Right ventricle myocardium inferior (tissue), 1 donor: ENCODE data around the gene B4GALNT4. TPM values are rescaled to one million over a fixed set of nuclear protein-coding genes. Genes with fewer than 3 reads are reported as not detected.
"Not testable (repeated sequence)": the region's sequence is repeated elsewhere in the genome, so short reads cannot be mapped to it uniquely, and the experiment has no call there.

Experiments used
- ATAC-seq: fragments of 200-7000 bp; cut with Tn5 transposase; one replicate; pipeline ENCODE4 v1.9.1; 2020; ENCODE audit warnings: mild to moderate bottlenecking, moderate library complexity
- DNase-seq: peaks from one replicate; pipeline ENCODE4 v3.0.0; 2021; ENCODE audit errors: missing footprints
- intact Hi-C: fragments of 100-400 bp; cut with DNase I; formaldehyde crosslinking; loops from one replicate; pipeline ENCODE4 v1.11.0; 2022
- long read RNA-seq: library from polyadenylated mRNA; unstranded; transcript quantifications from one replicate; pipeline ENCODE4 v2.0.0, GENCODE V29; 2021
- total RNA-seq: library from RNA; stranded (reverse); fragmentation: NEBNext Ultra II Directional; extraction: Animal tissue kit (Norgen Biotek cat#: 25700); gene quantifications from one replicate; pipeline ENCODE4 v1.2.1, GENCODE V29; 2021
- donor health status: DM: no; HTN: yes; CAD: no; lungs with severe emphysema.

B4GALNT4 gene
- 0.54 TPM for total RNA-seq
- long read RNA-seq, partial matches to known transcripts = 1 of 2 reads
- long read RNA-seq, other reads (novel, unspliced or antisense) = 1 of 2 reads

DNA sequence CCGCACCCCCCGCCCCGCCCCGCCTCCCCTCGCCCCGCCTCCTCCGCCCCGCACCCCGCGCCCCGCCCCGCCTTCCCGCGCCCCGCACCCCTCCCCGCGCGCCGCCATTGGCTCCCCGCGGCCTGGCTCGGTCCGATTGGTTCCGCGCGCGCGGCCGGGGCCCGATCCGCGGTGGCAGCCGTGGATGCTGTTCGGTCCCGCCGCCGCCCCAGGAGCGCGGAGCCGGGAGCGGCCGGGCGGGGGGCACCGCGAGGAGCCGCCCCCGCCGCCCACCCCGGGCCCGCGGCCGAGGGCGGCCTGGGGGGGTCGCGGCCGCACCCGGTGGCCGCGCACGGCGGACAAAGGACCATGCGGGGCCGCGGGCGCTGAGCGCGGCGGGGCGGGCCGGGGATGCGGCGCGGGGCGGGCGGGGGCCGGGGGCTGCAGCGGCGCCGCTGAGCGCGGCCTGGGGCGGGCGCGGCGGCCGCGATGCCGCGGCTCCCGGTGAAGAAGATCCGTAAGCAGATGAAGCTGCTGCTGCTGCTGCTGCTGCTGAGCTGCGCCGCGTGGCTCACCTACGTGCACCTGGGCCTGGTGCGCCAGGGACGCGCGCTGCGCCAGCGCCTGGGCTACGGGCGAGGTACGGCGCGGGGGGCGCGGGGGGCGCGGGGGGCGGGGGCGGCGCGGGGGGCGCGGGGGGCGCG is at the start of gene B4GALNT4:
TSS of gene B4GALNT4 (plus strand) at position 164 of the 683 bp plus-strand sequence. CDS start at position 469, 305 bp downstream.
- DNase-seq (peak; percentile 39), ATAC-seq (no peak)
- intact Hi-C loops = no loop called here

DNA sequence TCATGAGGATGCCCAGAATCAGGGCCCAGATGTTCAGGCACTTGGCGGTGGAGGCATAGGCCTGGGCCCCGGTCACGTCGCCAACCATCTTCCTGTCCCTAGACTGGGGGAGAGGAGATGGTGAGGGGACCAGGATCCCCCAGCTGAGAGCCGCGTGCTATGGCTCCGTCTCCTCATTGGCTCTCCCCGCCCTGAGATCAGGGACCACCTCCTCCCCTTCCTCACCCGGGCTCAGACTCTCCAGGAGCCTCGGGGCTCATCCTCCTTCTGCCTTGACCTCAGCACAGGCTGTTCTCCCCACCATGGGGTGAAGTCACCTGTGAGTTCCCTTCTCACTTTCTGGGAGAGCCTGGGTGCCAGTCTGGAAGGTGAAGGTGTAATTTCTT is 49.4 kb upstream of the B4GALNT4 start:
- intact Hi-C loops, DNase-seq: not testable (repeated sequence)
- ATAC-seq = peak; percentile 10

- DNase-seq (peak; percentile 34), ATAC-seq (no peak)
- intact Hi-C loops = no loop called here
These were observed 45.1 kb upstream of the B4GALNT4 start for GRCh38 chr11:324156-324555.

DNA sequence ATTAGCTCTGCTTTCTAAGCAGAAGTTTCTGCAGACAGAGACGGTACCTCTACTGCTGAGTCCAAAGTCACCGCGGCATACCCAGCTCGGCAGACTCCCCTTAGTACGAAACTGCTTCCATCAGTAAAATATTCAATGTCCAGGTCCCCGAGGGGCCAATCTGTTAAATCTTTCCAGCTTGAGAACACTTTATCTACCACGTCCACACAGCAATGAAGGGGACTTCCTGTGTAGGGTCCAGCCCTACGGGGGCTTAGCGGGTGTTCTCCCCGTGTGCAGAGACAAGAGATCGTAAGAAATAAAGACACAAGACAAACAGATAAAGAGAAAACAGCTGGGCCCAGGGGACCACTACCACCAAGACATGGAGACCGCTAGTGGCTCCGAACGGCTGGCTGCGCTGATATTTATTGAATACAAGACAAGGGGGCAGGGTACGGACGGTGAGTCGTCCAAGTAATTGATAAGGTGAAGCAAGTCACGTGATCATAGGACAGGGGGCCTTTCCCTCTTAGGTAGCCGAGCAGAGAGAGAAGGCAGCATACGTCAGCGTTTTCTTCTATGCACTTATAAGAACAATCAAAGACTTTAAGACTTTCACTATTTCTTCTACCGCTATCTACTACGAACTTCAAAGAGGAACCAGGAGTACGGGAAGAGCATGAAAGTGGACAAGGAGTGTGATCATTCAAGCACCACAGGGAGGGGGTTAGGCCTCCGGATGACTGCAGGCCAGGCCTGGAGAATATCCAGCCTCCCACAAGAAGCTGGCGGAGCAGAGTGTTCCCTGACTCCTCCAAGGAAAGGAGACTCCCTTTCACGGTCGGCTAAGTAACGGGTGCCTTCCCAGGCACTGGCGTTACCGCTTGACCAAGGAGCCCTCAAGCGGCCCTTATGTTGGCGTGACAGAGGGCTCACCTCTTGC is 44.4 kb upstream of the B4GALNT4 start:
- DNase-seq = peak; percentile 51
- ATAC-seq = peak; percentile 14
- intact Hi-C loops = not testable (repeated sequence)

GRCh38 chr11:325796-326591 is 43.3 kb upstream of the B4GALNT4 start:
- no peak for ATAC-seq
- intact Hi-C loops = no loop called here
- DNase-seq = peak; percentile 78

GRCh38 chr11:326592-326841 is 42.8 kb upstream of the B4GALNT4 start:
- intact Hi-C loops = no loop called here
- ATAC-seq = no peak
- no peak for DNase-seq

GRCh38 chr11:326842-327580 is 42.3 kb upstream of the B4GALNT4 start:
- intact Hi-C loops = loop anchor here (1.0 kb wide), 1 partner anchor 28 kb away; no protein-coding TSS in a partner anchor
- DNase-seq = peak; percentile 93
- ATAC-seq = peak; percentile 89

- no peak for DNase-seq
- intact Hi-C loops = loop anchor here (1.0 kb wide), 1 partner anchor 28 kb away; no protein-coding TSS in a partner anchor
- ATAC-seq = no peak
These were observed 41.7 kb upstream of the B4GALNT4 start for GRCh38 chr11:327581-327923.

- intact Hi-C loops = no loop called here
- DNase-seq (no peak), ATAC-seq (no peak)
These were observed 41.3 kb upstream of the B4GALNT4 start for GRCh38 chr11:328012-328411.

- intact Hi-C loops, ATAC-seq: not testable (repeated sequence)
- DNase-seq = peak; percentile 56
These were observed 40.7 kb upstream of the B4GALNT4 start for GRCh38 chr11:328516-329100.

DNA sequence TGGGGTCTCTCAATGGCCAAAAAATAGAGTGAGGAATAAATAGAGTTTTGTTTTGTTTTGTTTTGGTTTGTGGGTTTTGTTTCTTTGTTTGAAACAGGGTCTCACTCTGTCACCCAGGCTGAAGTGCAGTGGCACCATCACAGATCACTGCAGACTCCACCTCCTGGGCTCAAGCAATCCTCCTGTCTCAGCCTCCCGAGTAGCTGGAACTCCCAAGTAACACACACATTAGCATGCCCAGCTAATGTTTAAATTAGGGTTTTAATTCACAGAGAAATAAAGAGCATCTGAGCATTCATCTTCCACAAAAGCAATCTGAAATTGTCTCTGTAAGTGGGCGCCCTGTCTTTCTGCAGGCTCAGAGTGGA is 39.4 kb upstream of the B4GALNT4 start:
- intact Hi-C loops = no loop called here
- ATAC-seq = no peak
- DNase-seq = no peak

- no peak for ATAC-seq
- intact Hi-C loops = no loop called here
- DNase-seq = peak; percentile 52
These were observed 39.0 kb upstream of the B4GALNT4 start for GRCh38 chr11:330307-330693.

- ATAC-seq = no peak
- peak; percentile 48 for DNase-seq
- intact Hi-C loops = no loop called here
These were observed 38.5 kb upstream of the B4GALNT4 start for GRCh38 chr11:330694-331357.

DNA sequence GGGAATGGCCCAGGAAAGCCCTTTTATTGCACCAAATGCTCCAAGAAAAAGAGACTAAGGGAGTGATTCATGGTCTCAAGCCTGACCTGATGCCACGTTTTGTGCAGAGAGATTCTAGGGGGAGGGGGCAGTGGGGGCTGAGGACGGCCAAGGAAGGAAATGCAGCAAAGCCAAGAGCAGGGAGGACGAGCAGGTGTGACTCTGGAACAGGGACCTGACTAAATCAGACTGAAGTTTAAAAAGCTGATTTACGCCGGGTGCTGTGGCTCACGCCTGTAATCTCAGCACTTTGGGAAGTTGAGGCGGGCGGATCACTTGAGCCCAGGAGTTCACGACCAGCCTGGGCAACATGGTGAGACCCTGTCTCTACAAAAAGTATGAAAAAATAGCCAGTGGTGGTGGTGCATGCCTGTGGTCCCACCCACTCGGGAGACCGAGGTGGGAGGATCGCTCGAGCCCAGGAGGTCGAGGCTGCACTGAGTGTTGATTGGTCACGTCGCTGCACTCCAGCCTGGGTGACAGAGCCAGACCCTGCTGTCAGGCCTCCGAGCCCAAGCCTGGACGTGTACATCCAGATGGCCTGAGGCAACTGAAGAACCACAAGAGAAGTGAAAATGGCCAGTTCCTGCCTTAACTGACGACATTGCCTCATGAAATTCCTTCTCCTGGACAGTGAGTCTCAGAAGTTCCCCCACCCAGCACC is 37.8 kb upstream of the B4GALNT4 start:
- no peak for ATAC-seq
- intact Hi-C loops = no loop called here
- peak; percentile 45 for DNase-seq

- intact Hi-C loops = no loop called here
- DNase-seq (no peak), ATAC-seq (no peak)
These were observed 36.4 kb upstream of the B4GALNT4 start for GRCh38 chr11:332651-333480.

GRCh38 chr11:333616-334263 is 35.6 kb upstream of the B4GALNT4 start:
- DNase-seq, ATAC-seq, intact Hi-C loops: not testable (repeated sequence)
